K562 (cell line): ENCODE measurements around the gene TCF12. TPM values are rescaled to one million over a fixed set of nuclear protein-coding genes. Genes with fewer than 3 reads are reported as not detected.

Experiments used
- ATAC-seq: fragments of 200-7000 bp; cut with Tn5 transposase; 3 replicates; pipeline ENCODE4 v1.9.1; 2020; ENCODE audit warnings: moderate library complexity
- BruUV-seq: library from RNA; stranded (reverse); fragments of 400-500 nt; replicated peaks from 2 replicates; lab custom pipeline; 2021; lab: Mats Ljungman, UMichigan
- CTCF ChIA-PET: fragments of 300-600 bp; formaldehyde crosslinking; extraction: SDS; loops from one replicate; lab custom pipeline; 2021; ENCODE audit warnings: low intra/inter-chr PET ratio; lab: Yijun Ruan, JAX
- POLR2A ChIA-PET: fragments of 300-600, 350-650 bp; sonication (Branson Sonifier 250); formaldehyde crosslinking; extraction: SDS; loops from one replicate; lab custom pipeline; 2021; ENCODE audit warnings: antibody characterized with exemption, inconsistent platforms; lab: Yijun Ruan, JAX
- DNase-seq, 4 experiments: peaks; one replicate each; pipeline versions ENCODE4 v3.0.0 to v3.0.0-alpha.2; 2011 to 2018; ENCODE audit warnings: low spot score in 3 of 4, mixed read lengths in 3 of 4; ENCODE audit errors: extremely low read depth in 1 of 4
- FAIRE-seq: peaks from 2 replicates; lab custom pipeline; 2011; peaks lifted over from hg19 to GRCh38; lab: Jason Lieb, UNC
- H2AFZ ChIP-seq: 2 replicates; pipeline ENCODE4 v1.6.0; 2011; ENCODE audit warnings: low read depth, low read length, control low read depth, inconsistent platforms
- H3K27ac ChIP-seq: fragments of 200-600 bp; 3 replicates; pipeline ENCODE4 v1.8.0; 2011; ENCODE audit warnings: low read depth, mild to moderate bottlenecking, control low read depth, inconsistent platforms, low read length, moderate library complexity, mixed read lengths; ENCODE audit errors: extremely low read depth
- H3K27me3 ChIP-seq, 2 experiments: fragments of 300-600 bp in 1 of 2; 2 replicates in 1 of 2; 3 replicates in 1 of 2; pipeline versions ENCODE4 v1.6.0 to v1.8.0; 2011; ENCODE audit warnings: inconsistent platforms in 2 of 2, low read length in 2 of 2, mild to moderate bottlenecking in 1 of 2, mixed read lengths in 1 of 2, moderate library complexity in 1 of 2; ENCODE audit not compliant: control insufficient read depth in 2 of 2, insufficient read depth in 2 of 2
- H3K36me3 ChIP-seq: fragments of 300-600 bp; 3 replicates; pipeline ENCODE4 v1.8.0; 2011; ENCODE audit warnings: mild to moderate bottlenecking, low read length, inconsistent platforms; ENCODE audit not compliant: control insufficient read depth, insufficient read depth
- H3K4me1 ChIP-seq, 2 experiments: fragments of 200-600 bp in 1 of 2; replicated peaks in 1 of 2; 2 replicates in 1 of 2; 3 replicates in 1 of 2; pipeline versions ENCODE4 v1.5.1 to v1.8.0; 2011; ENCODE audit warnings: inconsistent platforms in 2 of 2, low read length in 2 of 2, mild to moderate bottlenecking in 1 of 2, mixed read lengths in 1 of 2, moderate library complexity in 1 of 2; ENCODE audit not compliant: control insufficient read depth in 2 of 2, insufficient read depth in 2 of 2
- H3K4me2 ChIP-seq: 2 replicates; pipeline ENCODE4 v1.6.1; 2011; ENCODE audit warnings: low read length, control low read depth, inconsistent platforms, mixed read lengths; ENCODE audit not compliant: insufficient read depth
- H3K4me3 ChIP-seq: fragments of 200-600 bp; sonication (generic), shearing (Covaris generic); 2 replicates; pipeline ENCODE4 v1.5.1; 2016; ENCODE audit warnings: control low read depth, inconsistent platforms
- H3K79me2 ChIP-seq: fragments of 200-600 bp; 3 replicates; pipeline ENCODE4 v1.8.0; 2011; ENCODE audit warnings: low read length, inconsistent platforms; ENCODE audit not compliant: control insufficient read depth, insufficient read depth
- H3K9ac ChIP-seq, 2 experiments: 2 replicates each; pipeline versions ENCODE4 v1.6.0 to v1.6.1; 2011; ENCODE audit warnings: low read depth in 2 of 2, low read length in 2 of 2, control low read depth in 1 of 2, inconsistent platforms in 1 of 2, mild to moderate bottlenecking in 1 of 2, mixed read lengths in 1 of 2; ENCODE audit not compliant: insufficient read depth in 1 of 2
- H3K9me1 ChIP-seq: one replicate; pipeline ENCODE4 v1.6.0; 2011; ENCODE audit warnings: inconsistent platforms, mild to moderate bottlenecking, low read length, moderate library complexity; ENCODE audit not compliant: control insufficient read depth, insufficient read depth
- H3K9me3 ChIP-seq: replicated peaks from 2 replicates; pipeline ENCODE4 v1.5.1; 2011; ENCODE audit warnings: low read depth, low read length, inconsistent platforms; ENCODE audit not compliant: control insufficient read depth, insufficient read depth
- H4K20me1 ChIP-seq: replicated peaks from 2 replicates; pipeline ENCODE4 v1.6.1; 2011; ENCODE audit warnings: low read length, inconsistent platforms, mixed read lengths; ENCODE audit not compliant: control insufficient read depth, insufficient read depth
- ARID1B ChIP-seq: fragments of 450-650 bp; IDR thresholded peaks from 2 replicates; pipeline ENCODE4 v1.6.1; 2016; ENCODE audit warnings: antibody characterized with exemption, mild to moderate bottlenecking, inconsistent platforms
- ATF3 ChIP-seq, 2 experiments: fragments of 450-650 bp in 1 of 2; sonication (generic) in 1 of 2; formaldehyde crosslinking in 1 of 2; IDR thresholded peaks in 1 of 2; conservative IDR thresholded peaks in 1 of 2; 2 replicates each; pipeline versions ENCODE4 v1.6.1 to v1.8.1; 2016 to 2023; ENCODE audit warnings: mild to moderate bottlenecking in 2 of 2, moderate library complexity in 2 of 2, inconsistent platforms in 1 of 2, missing genetic modification reagents in 1 of 2
- CBX5 ChIP-seq: IDR thresholded peaks from 2 replicates; pipeline ENCODE4 v1.6.1; 2014; ENCODE audit warnings: low read depth, borderline replicate concordance
- ELF2 ChIP-seq: fragments of 250-450 bp; sonication (Bioruptor Pico); IDR thresholded peaks from 2 replicates; pipeline ENCODE4 v1.5.0; 2021; ENCODE audit warnings: mild to moderate bottlenecking
- FOXK2 ChIP-seq, 2 experiments: fragments of 450-650 bp; IDR thresholded peaks in 1 of 2; conservative IDR thresholded peaks in 1 of 2; 2 replicates each; pipeline ENCODE4 v1.6.1; 2016; ENCODE audit warnings: low read depth in 2 of 2, mild to moderate bottlenecking in 1 of 2
- NCOA4 ChIP-seq: fragments of 450-650 bp; IDR thresholded peaks from 2 replicates; pipeline ENCODE4 v1.6.1; 2018; ENCODE audit warnings: mild to moderate bottlenecking; ENCODE audit not compliant: partially characterized antibody
- RCOR1 ChIP-seq, 2 experiments: IDR thresholded peaks; 2 replicates each; pipeline ENCODE4 v1.6.1; 2012; ENCODE audit warnings: low read depth in 2 of 2, low read length in 2 of 2, borderline replicate concordance in 1 of 2, improper control_type of control experiment in 1 of 2
- SMARCE1 ChIP-seq: fragments of 450-650 bp; IDR thresholded peaks from 2 replicates; pipeline ENCODE4 v1.7.1; 2016; ENCODE audit warnings: mild to moderate bottlenecking
- WGBS: fragments of 100-300 bp; shearing (Covaris generic); methylation state at CpG from one replicate; pipeline ENCODE4 v1.1.6; 2016; ENCODE audit warnings: low coverage, mixed read lengths; ENCODE audit not compliant: insufficient coverage; ENCODE audit errors: missing lambda C conversion rate; 5-methylcytosine and 5-hydroxymethylcytosine counted together
- in situ Hi-C: fragments of 300-500 bp; cut with MboI; formaldehyde crosslinking; loops from 4 replicates; pipeline ENCODE4 v1.15.0; 2018; ENCODE audit warnings: inconsistent platforms, mixed read lengths
- intact Hi-C: fragments of 100-400 bp; cut with micrococcal nuclease; formaldehyde crosslinking; loops from 2 replicates; pipeline ENCODE4 v1.14.2; 2022
- polyA plus RNA-seq, 8 experiments: library from polyadenylated mRNA; depleted of rRNA in 4 of 8; stranded (reverse) in 5 of 8; unstranded in 3 of 8; fragments of >200 nt; fragmentation: Nextera tagmentation in 2 of 8; fragmentation: Illumina TruSeq in 1 of 8; extraction: Ambion mirVana in 2 of 8; extraction: Trizol in 1 of 8; gene quantifications; 2 replicates each; pipeline versions ENCODE4 v1.2.1 to v1.2.3, GENCODE V29; 2011 to 2014; ENCODE audit warnings: inconsistent platforms in 1 of 8, missing spikeins in 1 of 8
- total RNA-seq, 7 experiments: library from RNA; depleted of rRNA in 6 of 7; stranded (reverse); fragments of >200 nt in 6 of 7; fragmentation: Illumina TruSeq in 2 of 7; extraction: Trizol in 2 of 7; gene quantifications; 2 replicates each; pipeline versions ENCODE4 v1.2.1 to v1.2.3, GENCODE V29; 2011 to 2021; ENCODE audit warnings: low replicate concordance in 1 of 7

The TCF12 gene
- total and polyA plus RNA-seq, 9 of the 15 experiments (the other 6 are each of a cell fraction or from before 2014, with no cell fraction given), result 10.5 to 132 (median 52.9) TPM

GRCh38 chr15:56916825-56917477 is 1.5 kb upstream of the TCF12 start:
- WGBS, result 46% methylated on average over 8 of the region's 8 CpGs
- peaks cover 5% of the 10 kb centered on the region; the same call in 2 of the 3 replicates for H3K36me3 ChIP-seq
- ChIA-PET CTCF (no interaction called here), POLR2A (interaction anchor here (0.6 to 2.3 kb wide), 2 partner anchors 11 to 22 kb away, joined by 3 to 26 read pairs; no protein-coding TSS in a partner anchor)
- H3K4me2 ChIP-seq, result peak overlapping the region; percentile 82
- in situ Hi-C loops (loop anchor here (10.0 kb wide), 1 partner anchor 388 kb away; no protein-coding TSS in a partner anchor), intact Hi-C loops (loop anchor here (5.0 kb wide), 3 partner anchors 55 to 220 kb away; no protein-coding TSS in a partner anchor)
- no peaks in the 10 kb centered on the region for H4K20me1 ChIP-seq
- peaks cover 44% of the 10 kb centered on the region for H3K79me2 ChIP-seq
- BruUV-seq, result no TSS peak
- no peaks in the 10 kb centered on the region for H3K27me3 ChIP-seq
- peak overlapping the region; percentile 92 for H3K27ac ChIP-seq
- DNase-seq, result peak; percentile 27 to 73 (median 44)
- no peak for FAIRE-seq
- H3K4me1 ChIP-seq, result peaks cover 3 to 20% of the 10 kb centered on the region in 2 experiments; a peak in 4 of 5 replicates
- 0 out of 2 replicates have a peak, but pooled peaks cover 2% of the 10 kb centered on the region for H3K9me3 ChIP-seq
- peak overlapping the region; percentile 82 to 86; a peak in 3 of 4 replicates for H3K9ac ChIP-seq
- ATAC-seq, result 0 out of 3 replicates have a peak, but pooled peaks have one; percentile 4
- peak overlapping the region; percentile 84 for H2AFZ ChIP-seq
- H3K4me3 ChIP-seq, result peak overlapping the region; percentile 88
- no peaks in the 10 kb centered on the region for H3K9me1 ChIP-seq
- TF ChIP-seq SMARCE1, result peak; percentile 69; the same call in 1 of the 2 replicates
- no peak for TF ChIP-seq ELF2 (CRISPR knock-in tag)
- TF ChIP-seq ATF3 (IDR thresholded peaks at IDR 0.05), result peak; percentile 66
- no peak; the same call in 1 of the 2 replicates for TF ChIP-seq ATF3 (CRISPR knock-in tag; conservative IDR thresholded peaks at IDR 0.05)
- TF ChIP-seq CBX5, result peak; percentile 86; the same call in 1 of the 2 replicates
- TF ChIP-seq RCOR1 (IDR thresholded peaks at IDR 0.05; ENCODE audit: borderline replicate concordance in 1 of 2, low read depth in 2 of 2, low read length in 2 of 2), result peak in 1 of 2 experiments; percentile 57; a peak in 2 of 4 replicates
- peak; percentile 82 to 83 for TF ChIP-seq FOXK2 (conservative IDR thresholded peaks at IDR 0.05 in 1 of 2, IDR thresholded peaks at IDR 0.05 in 1 of 2; ENCODE audit: low read depth in 2 of 2)
- TF ChIP-seq ARID1B, result peak; percentile 77
- TF ChIP-seq NCOA4, result no peak
